PC-3 (cell line): ENCODE measurements around the gene FAM76A. TPM values are rescaled to one million over a fixed set of nuclear protein-coding genes. Genes with fewer than 3 reads are reported as not detected.

Source experiments
- ATAC-seq: fragments of 200-7000 bp; cut with Tn5 transposase; 2 replicates; pipeline ENCODE4 v1.9.1; 2020; ENCODE audit warnings: mild to moderate bottlenecking, moderate library complexity
- BruUV-seq: library from RNA; stranded (reverse); fragments of 400-500 nt; replicated peaks from 2 replicates; lab custom pipeline; 2021; lab: Mats Ljungman, UMichigan
- CTCF ChIA-PET: fragments of 300-600 bp; sonication (Branson Sonifier 250); formaldehyde crosslinking; loops from one replicate; lab custom pipeline; 2022; ENCODE audit warnings: antibody characterized with exemption; lab: Charles Lee
- POLR2A ChIA-PET: fragments of 300-600 bp; sonication (Branson Sonifier 250); formaldehyde crosslinking; loops from one replicate; lab custom pipeline; 2022; ENCODE audit warnings: antibody characterized with exemption; ENCODE audit not compliant: unreplicated experiment; lab: Charles Lee
- DNase-seq: peaks from one replicate; pipeline ENCODE4 v3.0.0-alpha.2; 2015
- H2AFZ ChIP-seq: fragments of 300-600 bp; sonication (generic); 2 replicates; pipeline ENCODE4 v1.6.0; 2016; ENCODE audit warnings: antibody characterized with exemption, low read length
- H3F3A ChIP-seq: fragments of 300-600 bp; sonication (generic); one replicate; pipeline ENCODE4 v1.6.0; 2017; ENCODE audit warnings: antibody characterized with exemption, low read length, control low read depth, mild to moderate bottlenecking; ENCODE audit not compliant: unreplicated experiment
- H3K27ac ChIP-seq: fragments of 300-600 bp; sonication (generic); 2 replicates; pipeline ENCODE4 v1.5.1; 2016; ENCODE audit warnings: mild to moderate bottlenecking, low read length
- H3K27me3 ChIP-seq: fragments of 300-600 bp; sonication (generic); 2 replicates; pipeline ENCODE4 v1.6.1; 2016; ENCODE audit warnings: low read length, mixed read lengths
- H3K36me3 ChIP-seq: fragments of 300-600 bp; sonication (generic); 2 replicates; pipeline ENCODE4 v1.6.1; 2016; ENCODE audit warnings: low read depth, mixed run types, low read length, mixed read lengths
- H3K4me1 ChIP-seq: fragments of 300-600 bp; sonication (generic); 2 replicates; pipeline ENCODE4 v1.5.1; 2016; ENCODE audit warnings: low read length; ENCODE audit not compliant: insufficient read depth
- H3K4me2 ChIP-seq: fragments of 300-600 bp; sonication (generic); 2 replicates; pipeline ENCODE4 v1.6.0; 2016; ENCODE audit warnings: low read length
- H3K4me3 ChIP-seq: fragments of 300-600 bp; sonication (generic); 2 replicates; pipeline ENCODE4 v1.5.1; 2016; ENCODE audit warnings: mild to moderate bottlenecking, low read length, mixed read lengths
- H3K79me2 ChIP-seq: fragments of 300-600 bp; sonication (generic); 2 replicates; pipeline ENCODE4 v1.6.1; 2017; ENCODE audit warnings: low read length, mixed read lengths
- H3K9ac ChIP-seq: fragments of 300-600 bp; sonication (generic); 2 replicates; pipeline ENCODE4 v1.6.0; 2016; ENCODE audit warnings: mild to moderate bottlenecking, low read length
- H3K9me2 ChIP-seq: fragments of 300-600 bp; sonication (generic); replicated peaks from 2 replicates; pipeline ENCODE4 v1.6.1; 2016; ENCODE audit warnings: mixed run types, low read length, mixed read lengths
- H3K9me3 ChIP-seq: fragments of 300-600 bp; sonication (generic); 2 replicates; pipeline ENCODE4 v1.6.1; 2016; ENCODE audit warnings: low read length, mixed read lengths
- H4K20me1 ChIP-seq: fragments of 300-600 bp; sonication (generic); 2 replicates; pipeline ENCODE4 v1.6.1; 2016; ENCODE audit warnings: low read length, mixed read lengths
- CTCF ChIP-seq: fragments of 300-600 bp; sonication (generic); conservative IDR thresholded peaks from 2 replicates; pipeline ENCODE4 v1.5.1; 2017; ENCODE audit warnings: antibody characterized with exemption, low read depth, mild to moderate bottlenecking, low read length
- EZH2 ChIP-seq: fragments of 300-600 bp; sonication (generic); IDR thresholded peaks from one replicate; pipeline ENCODE4 v1.6.1; 2017; ENCODE audit warnings: antibody characterized with exemption, mild to moderate bottlenecking, low read length; ENCODE audit not compliant: unreplicated experiment
- EZH2phosphoT487 ChIP-seq: fragments of 300-600 bp; sonication (generic); IDR thresholded peaks from 2 replicates; pipeline ENCODE4 v1.6.1; 2018; ENCODE audit warnings: mild to moderate bottlenecking, antibody characterized with exemption, low read length, borderline replicate concordance
- intact Hi-C: fragments of 100-400 bp; cut with micrococcal nuclease; formaldehyde crosslinking; loops from 2 replicates; pipeline ENCODE4 v1.9.0; 2023
- total RNA-seq: library from RNA; depleted of rRNA; stranded (reverse); fragments of >200 nt; gene quantifications from 2 replicates; pipeline ENCODE4 v1.2.3, GENCODE V29; 2014

Gene FAM76A
- total RNA-seq, 1 experiment from 2014 or later = 9.9 TPM

GRCh38 chr1:27784700-27785099, 58.9 kb downstream of the FAM76A start:
- DNase-seq (no peak), ATAC-seq (no peak)
- Histone ChIP-seq H3K4me2 (no peak overlapping the region), H3K9me2 (no peaks in the 10 kb centered on the region), H2AFZ (no peak overlapping the region), H3F3A (no peaks in the 10 kb centered on the region), H3K4me1 (peaks cover 11% of the 10 kb centered on the region; the same call in 1 of the 2 replicates), H4K20me1 (no peaks in the 10 kb centered on the region), H3K79me2 (peaks cover 32% of the 10 kb centered on the region), H3K36me3 (peaks cover 3% of the 10 kb centered on the region; the same call in 1 of the 2 replicates), H3K9ac (no peak overlapping the region), H3K4me3 (no peak overlapping the region), H3K27me3 (no peaks in the 10 kb centered on the region), H3K27ac (no peak overlapping the region), H3K9me3 (no peaks in the 10 kb centered on the region)
- ChIA-PET CTCF (no interaction called here), POLR2A (interaction anchor here (0.6 kb wide), 1 partner anchor 929 kb away, joined by 4 read pairs; no protein-coding TSS in a partner anchor)
- TF ChIP-seq EZH2 = no peak
- no peak for TF ChIP-seq EZH2phosphoT487
- TF ChIP-seq CTCF = no peak
- intact Hi-C loops = no loop called here
- no TSS peak for BruUV-seq

GRCh38 chr1:27785781-27786455, 60.2 kb downstream of the FAM76A start:
- no peaks in the 10 kb centered on the region for H3K9me3 ChIP-seq
- peaks cover 11% of the 10 kb centered on the region for H3K36me3 ChIP-seq
- peak; percentile 39 for DNase-seq
- H3F3A ChIP-seq = no peaks in the 10 kb centered on the region
- H3K4me1 ChIP-seq = peaks cover 11% of the 10 kb centered on the region; the same call in 1 of the 2 replicates
- BruUV-seq = no TSS peak
- H3K4me2 ChIP-seq = no peak overlapping the region
- H3K27me3 ChIP-seq = no peaks in the 10 kb centered on the region
- no peak overlapping the region for H3K4me3 ChIP-seq
- intact Hi-C loops = no loop called here
- peak; percentile 55 for ATAC-seq
- H3K9ac ChIP-seq = no peak overlapping the region
- no peaks in the 10 kb centered on the region for H3K9me2 ChIP-seq
- H3K27ac ChIP-seq = no peak overlapping the region
- H3K79me2 ChIP-seq = peaks cover 26% of the 10 kb centered on the region; the same call in 1 of the 2 replicates
- H2AFZ ChIP-seq = no peak overlapping the region
- no peaks in the 10 kb centered on the region for H4K20me1 ChIP-seq
- POLR2A ChIA-PET = no interaction called here
- CTCF ChIA-PET = no interaction called here
- TF ChIP-seq EZH2phosphoT487 (no peak), EZH2 (no peak), CTCF (no peak)

GRCh38 chr1:27787895-27788294, 62.1 kb downstream of the FAM76A start:
- BruUV-seq = no TSS peak
- ChIA-PET POLR2A (no interaction called here), CTCF (no interaction called here)
- no peak for TF ChIP-seq EZH2
- TF ChIP-seq CTCF = no peak
- TF ChIP-seq EZH2phosphoT487 = no peak
- Histone ChIP-seq H3F3A (no peaks in the 10 kb centered on the region), H3K4me1 (peaks cover 11% of the 10 kb centered on the region; the same call in 1 of the 2 replicates), H3K9me2 (no peaks in the 10 kb centered on the region), H3K79me2 (peaks cover 14% of the 10 kb centered on the region; the same call in 1 of the 2 replicates), H3K36me3 (peaks cover 11% of the 10 kb centered on the region), H3K4me3 (no peak overlapping the region), H3K4me2 (no peak overlapping the region), H3K27ac (no peak overlapping the region), H3K27me3 (no peaks in the 10 kb centered on the region), H3K9me3 (no peaks in the 10 kb centered on the region), H2AFZ (no peak overlapping the region), H3K9ac (no peak overlapping the region), H4K20me1 (no peaks in the 10 kb centered on the region)
- no peak for ATAC-seq
- intact Hi-C loops = no loop called here
- no peak for DNase-seq
